OCI-LY7 (cell line): Measurements from ENCODE around the gene PAFAH1B1. TPM values are rescaled to one million over a fixed set of nuclear protein-coding genes. Genes with fewer than 3 reads are reported as not detected.

Experiments
- BruUV-seq: library from RNA; stranded (reverse); fragments of 400-500 nt; replicated peaks from 2 replicates; lab custom pipeline; 2021; lab: Mats Ljungman, UMichigan
- CTCF ChIA-PET: fragments of 300-600 bp; sonication (Branson Sonifier 250); formaldehyde crosslinking; loops from one replicate; lab custom pipeline; 2022; ENCODE audit warnings: antibody characterized with exemption; ENCODE audit not compliant: unreplicated experiment; lab: Charles Lee
- POLR2A ChIA-PET: fragments of 300-600 bp; sonication (Branson Sonifier 250); formaldehyde crosslinking; loops from one replicate; lab custom pipeline; 2022; ENCODE audit warnings: antibody characterized with exemption; lab: Charles Lee
- DNase-seq: peaks from one replicate; pipeline ENCODE4 v3.0.0-alpha.2; 2015; ENCODE audit warnings: low spot score
- H2AFZ ChIP-seq: fragments of 200-600 bp; sonication (generic), shearing (Covaris generic); 2 replicates; pipeline ENCODE4 v1.6.1; 2014; ENCODE audit warnings: mild to moderate bottlenecking, antibody characterized with exemption, low read length, moderate library complexity
- H3K27ac ChIP-seq: fragments of 200-600 bp; sonication (generic); 2 replicates; pipeline ENCODE4 v1.5.1; 2014; ENCODE audit warnings: mixed run types, low read depth, mild to moderate bottlenecking, moderate library complexity, low read length, inconsistent platforms; ENCODE audit not compliant: poor library complexity, severe bottlenecking
- H3K36me3 ChIP-seq: fragments of 200-600 bp; sonication (generic); 2 replicates; pipeline ENCODE4 v1.6.1; 2014; ENCODE audit warnings: mild to moderate bottlenecking, antibody characterized with exemption, low read length, moderate library complexity, mixed read lengths; ENCODE audit not compliant: insufficient read depth
- H3K4me1 ChIP-seq: fragments of 200-600 bp; sonication (generic); 2 replicates; pipeline ENCODE4 v1.5.1; 2014; ENCODE audit warnings: mild to moderate bottlenecking, low read length; ENCODE audit not compliant: insufficient read depth, poor library complexity, severe bottlenecking
- H3K4me2 ChIP-seq: fragments of 200-600 bp; sonication (generic); 2 replicates; pipeline ENCODE4 v1.6.1; 2014; ENCODE audit warnings: mild to moderate bottlenecking, low read length
- H3K4me3 ChIP-seq: fragments of 200-600 bp; sonication (generic); 2 replicates; pipeline ENCODE4 v1.5.1; 2014; ENCODE audit warnings: mild to moderate bottlenecking, low read depth, low read length; ENCODE audit not compliant: poor library complexity, severe bottlenecking
- H3K79me2 ChIP-seq: fragments of 200-600 bp; sonication (generic); 2 replicates; pipeline ENCODE4 v1.6.1; 2016; ENCODE audit warnings: low read depth, mild to moderate bottlenecking, low read length, moderate library complexity, mixed read lengths; ENCODE audit not compliant: insufficient read depth
- H3K9me2 ChIP-seq: fragments of 200-600 bp; sonication (generic); 2 replicates; pipeline ENCODE4 v1.6.1; 2016; ENCODE audit warnings: mild to moderate bottlenecking, low read length, mixed read lengths; ENCODE audit not compliant: insufficient read depth
- H3K9me3 ChIP-seq: fragments of 200-600 bp; sonication (generic); 2 replicates; pipeline ENCODE4 v1.6.1; 2014; ENCODE audit warnings: mild to moderate bottlenecking, mixed run types, low read length, mixed read lengths
- H4K20me1 ChIP-seq: fragments of 200-600 bp; sonication (generic); 2 replicates; pipeline ENCODE4 v1.6.1; 2014; ENCODE audit warnings: mild to moderate bottlenecking, antibody characterized with exemption, low read length, moderate library complexity, mixed read lengths; ENCODE audit not compliant: insufficient read depth
- EZH2phosphoT487 ChIP-seq: fragments of 200-600 bp; sonication (generic); IDR thresholded peaks from 2 replicates; pipeline ENCODE4 v1.6.1; 2018; ENCODE audit warnings: low read depth, borderline replicate concordance, mild to moderate bottlenecking, mixed run types, antibody characterized with exemption, low read length, moderate library complexity, mixed read lengths
- intact Hi-C: fragments of 100-400 bp; cut with micrococcal nuclease; formaldehyde crosslinking; loops from one replicate; pipeline ENCODE4 v1.10.0; 2022; ENCODE audit not compliant: unreplicated experiment
- total RNA-seq, 2 experiments: library from RNA; depleted of rRNA in 1 of 2; stranded (reverse); fragments of >200 nt in 1 of 2; shearing (Covaris generic) in 1 of 2; gene quantifications; 2 replicates each; pipeline ENCODE4 v1.2.3, GENCODE V29; 2014 to 2022
- TF ChIP-seq, protein P1 (sequence below): fragments of 200-600 bp; sonication (generic); conservative IDR thresholded peaks from 2 replicates; pipeline ENCODE4 v1.5.1; 2014; ENCODE audit warnings: mild to moderate bottlenecking, antibody characterized with exemption, low read length, moderate library complexity, mixed read lengths

Gene PAFAH1B1
- total RNA-seq, 2 experiments from 2014 or later: 51.1 to 127 TPM

DNA sequence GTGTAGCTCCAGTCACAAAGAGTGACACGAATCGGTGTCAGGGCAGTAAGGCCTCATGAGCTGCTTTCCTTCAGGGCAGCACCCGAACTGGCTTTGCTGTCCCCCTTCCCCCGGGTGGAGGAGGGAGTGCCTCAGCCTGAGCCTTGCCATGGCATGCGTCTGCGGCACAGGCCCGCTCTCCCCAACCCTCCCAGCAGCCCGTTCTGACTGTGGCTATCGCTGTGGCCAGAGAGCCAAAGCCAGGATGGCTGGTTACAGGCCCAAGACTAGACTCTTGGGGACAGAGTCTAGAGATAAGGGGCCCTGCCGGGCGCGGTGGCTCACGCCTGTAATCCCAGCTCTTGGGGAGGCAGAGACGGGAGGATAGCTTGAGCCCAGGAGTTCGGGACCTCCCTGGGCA, 92.2 kb downstream of the PAFAH1B1 start:
- POLR2A ChIA-PET: no interaction called here
- H4K20me1 ChIP-seq: 0 out of 2 replicates have a peak, but pooled peaks cover 9% of the 10 kb centered on the region
- no peak for TF ChIP-seq EZH2phosphoT487
- TF ChIP-seq, protein P1, sequence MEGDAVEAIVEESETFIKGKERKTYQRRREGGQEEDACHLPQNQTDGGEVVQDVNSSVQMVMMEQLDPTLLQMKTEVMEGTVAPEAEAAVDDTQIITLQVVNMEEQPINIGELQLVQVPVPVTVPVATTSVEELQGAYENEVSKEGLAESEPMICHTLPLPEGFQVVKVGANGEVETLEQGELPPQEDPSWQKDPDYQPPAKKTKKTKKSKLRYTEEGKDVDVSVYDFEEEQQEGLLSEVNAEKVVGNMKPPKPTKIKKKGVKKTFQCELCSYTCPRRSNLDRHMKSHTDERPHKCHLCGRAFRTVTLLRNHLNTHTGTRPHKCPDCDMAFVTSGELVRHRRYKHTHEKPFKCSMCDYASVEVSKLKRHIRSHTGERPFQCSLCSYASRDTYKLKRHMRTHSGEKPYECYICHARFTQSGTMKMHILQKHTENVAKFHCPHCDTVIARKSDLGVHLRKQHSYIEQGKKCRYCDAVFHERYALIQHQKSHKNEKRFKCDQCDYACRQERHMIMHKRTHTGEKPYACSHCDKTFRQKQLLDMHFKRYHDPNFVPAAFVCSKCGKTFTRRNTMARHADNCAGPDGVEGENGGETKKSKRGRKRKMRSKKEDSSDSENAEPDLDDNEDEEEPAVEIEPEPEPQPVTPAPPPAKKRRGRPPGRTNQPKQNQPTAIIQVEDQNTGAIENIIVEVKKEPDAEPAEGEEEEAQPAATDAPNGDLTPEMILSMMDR: no peak
- CTCF ChIA-PET: no interaction called here
- DNase-seq: no peak
- H3K36me3 ChIP-seq: peaks cover 76% of the 10 kb centered on the region
- H3K4me3 ChIP-seq: no peak overlapping the region
- no peak overlapping the region for H3K27ac ChIP-seq
- no peaks in the 10 kb centered on the region for H3K4me1 ChIP-seq
- H3K79me2 ChIP-seq: no peaks in the 10 kb centered on the region
- no peaks in the 10 kb centered on the region for H3K9me3 ChIP-seq
- H3K4me2 ChIP-seq: no peak overlapping the region
- BruUV-seq: no TSS peak
- no peak overlapping the region for H2AFZ ChIP-seq
- intact Hi-C loops: loop anchor here (10.0 kb wide), 1 partner anchor 251 kb away; no protein-coding TSS in a partner anchor
- no peaks in the 10 kb centered on the region for H3K9me2 ChIP-seq

DNA sequence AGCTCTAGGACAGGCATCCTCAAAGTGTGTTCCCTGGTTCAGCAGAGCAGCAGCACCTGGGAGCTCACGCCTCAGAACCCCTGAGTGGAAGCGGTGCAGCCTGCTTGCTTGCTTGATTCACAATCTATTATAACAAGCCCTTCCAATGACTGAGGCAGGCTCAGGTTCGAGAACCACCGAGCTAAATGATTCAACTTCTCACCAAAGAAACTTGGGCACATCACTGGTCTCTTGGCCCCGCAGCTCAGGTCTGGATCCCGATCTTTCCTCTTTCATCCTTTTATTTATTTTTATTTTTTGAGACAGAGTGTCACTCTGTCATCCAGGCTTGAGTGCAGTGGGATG, 93.6 kb downstream of the PAFAH1B1 start:
- DNase-seq: no peak
- Histone ChIP-seq H2AFZ (no peak overlapping the region), H3K27ac (no peak overlapping the region), H4K20me1 (0 out of 2 replicates have a peak, but pooled peaks cover 9% of the 10 kb centered on the region), H3K4me2 (no peak overlapping the region), H3K4me1 (no peaks in the 10 kb centered on the region), H3K9me3 (no peaks in the 10 kb centered on the region), H3K36me3 (peaks cover 73% of the 10 kb centered on the region), H3K79me2 (no peaks in the 10 kb centered on the region), H3K9me2 (no peaks in the 10 kb centered on the region), H3K4me3 (no peak overlapping the region)
- ChIA-PET POLR2A (no interaction called here), CTCF (no interaction called here)
- TF ChIP-seq, protein P1: no peak
- TF ChIP-seq EZH2phosphoT487: no peak
- intact Hi-C loops: loop anchor here (10.0 kb wide), 1 partner anchor 252 kb away; no protein-coding TSS in a partner anchor
- no TSS peak for BruUV-seq
